Activated T-helper 17 cell treated with anti-CD3 and anti-CD28 coated beads, Interleukin-2, amount 50 U/mL, for 72 hours (primary cell): Measurements from ENCODE around the gene AGAP1. TPM values are rescaled to one million over a fixed set of nuclear protein-coding genes. Genes with fewer than 3 reads are reported as not detected.

Experiments used
- ATAC-seq: fragments of 150-1000 bp; cut with Tn5 transposase; replicated peaks from 2 replicates; pipeline ENCODE4 v1.10.0; 2021; ENCODE audit warnings: mild to moderate bottlenecking, moderate library complexity
- H3K27ac Mint-ChIP-seq: one replicate; pipeline ENCODE4 v1.8.0; 2022; ENCODE audit warnings: mixed read lengths
- H3K27me3 Mint-ChIP-seq: one replicate; pipeline ENCODE4 v1.8.0; 2022; ENCODE audit warnings: mixed read lengths
- H3K36me3 Mint-ChIP-seq: one replicate; pipeline ENCODE4 v1.8.0; 2022; ENCODE audit warnings: low read depth, mild to moderate bottlenecking, mixed read lengths
- H3K4me1 Mint-ChIP-seq: one replicate; pipeline ENCODE4 v1.8.0; 2022; ENCODE audit warnings: mixed read lengths
- H3K4me3 Mint-ChIP-seq: one replicate; pipeline ENCODE4 v1.8.0; 2022; ENCODE audit warnings: mild to moderate bottlenecking, mixed read lengths
- H3K9me3 Mint-ChIP-seq: one replicate; pipeline ENCODE4 v1.8.0; 2022; ENCODE audit warnings: mixed read lengths
- total RNA-seq, 2 donors: library from RNA; stranded (reverse); gene quantifications; one replicate each; pipeline ENCODE4 v1.2.3, GENCODE V29; 2022

Gene AGAP1
- total RNA-seq, 2 donors from 2014 or later = 2.2 to 5.3 TPM

- peaks cover 14% of the 10 kb centered on the region for H3K27me3 Mint-ChIP-seq
Observed at GRCh38 chr2:235471186-235471747, 22.6 kb upstream of the AGAP1 start.

GRCh38 chr2:235472443-235472842, 21.4 kb upstream of the AGAP1 start:
- Mint-ChIP-seq H3K27ac (no peak overlapping the region), H3K27me3 (peaks cover 16% of the 10 kb centered on the region), H3K9me3 (peaks cover 8% of the 10 kb centered on the region), H3K36me3 (no peaks in the 10 kb centered on the region), H3K4me3 (no peak overlapping the region), H3K4me1 (no peaks in the 10 kb centered on the region)
- no peak for ATAC-seq

More at GRCh38 chr2:235471186-235471747, 22.6 kb upstream of the AGAP1 start:
- no peak for ATAC-seq
- H3K36me3 Mint-ChIP-seq = no peaks in the 10 kb centered on the region
- H3K4me3 Mint-ChIP-seq = no peak overlapping the region
- no peaks in the 10 kb centered on the region for H3K4me1 Mint-ChIP-seq
- peaks cover 8% of the 10 kb centered on the region for H3K9me3 Mint-ChIP-seq
- no peak overlapping the region for H3K27ac Mint-ChIP-seq

- Mint-ChIP-seq H3K9me3 (peaks cover 4% of the 10 kb centered on the region), H3K27me3 (peaks cover 19% of the 10 kb centered on the region), H3K27ac (no peak overlapping the region), H3K36me3 (no peaks in the 10 kb centered on the region), H3K4me3 (no peak overlapping the region), H3K4me1 (no peaks in the 10 kb centered on the region)
- no peak for ATAC-seq
Observed at GRCh38 chr2:235478609-235479008, 15.2 kb upstream of the AGAP1 start.

DNA sequence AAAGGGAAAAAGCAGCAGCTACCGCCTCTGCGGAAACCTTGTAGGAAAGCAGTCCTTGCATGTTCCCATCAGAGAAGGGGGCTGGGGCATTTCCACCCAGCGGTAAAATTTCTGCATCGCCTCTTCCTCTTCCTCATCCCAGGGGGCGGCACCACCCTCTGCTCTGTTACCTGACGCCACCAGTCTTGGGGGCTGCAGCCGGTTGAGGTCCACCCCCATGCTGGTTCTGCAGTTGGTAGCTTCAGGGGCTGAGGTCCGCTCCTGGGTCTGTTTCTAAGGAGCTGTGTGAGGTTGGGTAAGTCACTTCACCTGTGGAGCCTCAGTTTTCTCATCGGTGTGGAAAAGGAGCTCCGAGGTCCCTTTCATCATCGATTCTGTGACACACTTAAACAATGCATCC, 14.2 kb upstream of the AGAP1 start:
- no peak overlapping the region for H3K4me3 Mint-ChIP-seq
- peaks cover 4% of the 10 kb centered on the region for H3K9me3 Mint-ChIP-seq
- no peaks in the 10 kb centered on the region for H3K4me1 Mint-ChIP-seq
- H3K27ac Mint-ChIP-seq = no peak overlapping the region
- peaks cover 19% of the 10 kb centered on the region for H3K27me3 Mint-ChIP-seq
- no peak for ATAC-seq
- no peaks in the 10 kb centered on the region for H3K36me3 Mint-ChIP-seq

GRCh38 chr2:235480614-235481013, 13.2 kb upstream of the AGAP1 start:
- no peak for ATAC-seq
- peaks cover 23% of the 10 kb centered on the region for H3K27me3 Mint-ChIP-seq
- no peaks in the 10 kb centered on the region for H3K4me1 Mint-ChIP-seq
- H3K4me3 Mint-ChIP-seq = no peak overlapping the region
- H3K36me3 Mint-ChIP-seq = no peaks in the 10 kb centered on the region
- peaks cover 3% of the 10 kb centered on the region for H3K9me3 Mint-ChIP-seq
- no peak overlapping the region for H3K27ac Mint-ChIP-seq

DNA sequence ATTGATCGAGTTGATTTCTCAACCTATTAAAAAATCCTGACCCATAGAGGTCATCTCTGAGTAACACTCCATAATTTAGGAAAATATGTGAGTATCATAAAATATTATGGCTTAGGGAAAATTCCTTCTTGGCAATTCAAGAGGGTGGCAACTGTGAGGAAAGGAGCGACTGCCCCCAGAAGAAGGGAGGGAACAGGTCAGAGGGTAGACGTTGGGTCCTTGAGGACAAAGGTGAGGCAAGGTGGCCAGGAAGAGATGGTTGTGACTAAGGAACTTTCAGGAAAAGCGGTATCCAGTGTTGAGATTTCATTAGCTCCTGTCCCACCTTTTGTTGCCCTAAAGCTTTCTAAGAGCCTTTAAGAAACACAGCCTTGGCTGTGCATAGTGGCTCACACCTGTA, 10.5 kb upstream of the AGAP1 start:
- Mint-ChIP-seq H3K9me3 (no peaks in the 10 kb centered on the region), H3K27ac (no peak overlapping the region), H3K27me3 (peaks cover 22% of the 10 kb centered on the region), H3K4me1 (no peaks in the 10 kb centered on the region), H3K4me3 (no peak overlapping the region), H3K36me3 (no peaks in the 10 kb centered on the region)
- no peak for ATAC-seq

DNA sequence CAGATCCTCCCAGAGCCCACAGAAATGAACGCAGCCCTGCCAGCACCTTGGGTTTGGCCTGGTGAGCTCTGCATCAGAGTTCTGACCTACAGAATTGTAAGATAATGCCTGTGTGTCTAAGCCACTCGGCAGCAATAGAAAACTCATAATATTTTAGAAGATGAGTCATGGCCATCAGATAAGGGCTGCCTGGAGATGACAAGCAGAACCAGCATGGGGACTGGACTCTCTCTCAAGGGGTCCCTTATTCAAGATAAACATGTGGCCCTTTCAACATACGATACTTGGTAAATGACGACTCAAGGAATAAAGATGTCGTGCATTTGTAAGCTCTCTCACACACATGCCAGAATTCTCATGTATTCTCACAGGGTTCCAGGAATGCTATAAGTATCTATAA, 8.5 kb upstream of the AGAP1 start:
- no peak for ATAC-seq
- no peaks in the 10 kb centered on the region for H3K4me1 Mint-ChIP-seq
- no peak overlapping the region for H3K4me3 Mint-ChIP-seq
- peaks cover 28% of the 10 kb centered on the region for H3K27me3 Mint-ChIP-seq
- no peaks in the 10 kb centered on the region for H3K9me3 Mint-ChIP-seq
- no peak overlapping the region for H3K27ac Mint-ChIP-seq
- no peaks in the 10 kb centered on the region for H3K36me3 Mint-ChIP-seq

GRCh38 chr2:235486729-235487128, 7.1 kb upstream of the AGAP1 start:
- Mint-ChIP-seq H3K9me3 (no peaks in the 10 kb centered on the region), H3K36me3 (no peaks in the 10 kb centered on the region), H3K4me1 (no peaks in the 10 kb centered on the region), H3K27ac (no peak overlapping the region), H3K4me3 (no peak overlapping the region), H3K27me3 (peaks cover 27% of the 10 kb centered on the region)
- no peak for ATAC-seq

- Mint-ChIP-seq H3K27me3 (peaks cover 37% of the 10 kb centered on the region), H3K9me3 (no peaks in the 10 kb centered on the region), H3K27ac (no peak overlapping the region), H3K4me1 (peaks cover 5% of the 10 kb centered on the region), H3K4me3 (no peak overlapping the region), H3K36me3 (peaks cover 7% of the 10 kb centered on the region)
- no peak for ATAC-seq
Observed at GRCh38 chr2:235489897-235490296, 3.9 kb upstream of the AGAP1 start.

- Mint-ChIP-seq H3K36me3 (peaks cover 7% of the 10 kb centered on the region), H3K27me3 (peaks cover 48% of the 10 kb centered on the region), H3K4me3 (peak overlapping the region; percentile 75), H3K27ac (no peak overlapping the region), H3K9me3 (no peaks in the 10 kb centered on the region), H3K4me1 (peaks cover 5% of the 10 kb centered on the region)
- ATAC-seq = no peak
Observed at GRCh38 chr2:235492850-235493344, 946 bp upstream of the AGAP1 start.

DNA sequence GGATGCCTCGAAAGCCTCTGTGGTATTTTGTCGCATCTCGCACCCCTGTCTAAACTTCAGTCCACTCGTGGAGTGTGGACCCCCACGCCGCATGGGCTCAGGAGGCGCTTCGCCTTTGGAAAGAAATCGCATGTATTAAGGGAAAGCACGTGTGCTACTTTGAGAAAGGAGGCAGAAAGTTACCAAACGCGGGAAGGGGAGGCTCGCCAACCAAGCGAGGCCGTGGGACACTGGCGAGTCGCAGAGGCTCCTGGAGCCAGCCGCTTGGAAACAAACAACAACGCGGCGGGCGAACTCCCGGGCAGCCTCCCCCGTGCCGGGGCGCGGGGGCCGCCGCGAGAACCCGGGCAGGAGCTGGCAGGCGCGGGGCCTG, 455 bp upstream of the AGAP1 start:
- H3K4me3 Mint-ChIP-seq = peak overlapping the region; percentile 75
- no peak for ATAC-seq
- peaks cover 5% of the 10 kb centered on the region for H3K4me1 Mint-ChIP-seq
- peaks cover 7% of the 10 kb centered on the region for H3K36me3 Mint-ChIP-seq
- H3K27me3 Mint-ChIP-seq = peaks cover 52% of the 10 kb centered on the region
- no peaks in the 10 kb centered on the region for H3K9me3 Mint-ChIP-seq
- H3K27ac Mint-ChIP-seq = no peak overlapping the region

GRCh38 chr2:235494716-235495372, 1.0 kb downstream of the AGAP1 start:
- peaks cover 7% of the 10 kb centered on the region for H3K36me3 Mint-ChIP-seq
- no peaks in the 10 kb centered on the region for H3K9me3 Mint-ChIP-seq
- H3K4me3 Mint-ChIP-seq = peak overlapping the region; percentile 37
- no peak for ATAC-seq
- H3K27ac Mint-ChIP-seq = no peak overlapping the region
- peaks cover 5% of the 10 kb centered on the region for H3K4me1 Mint-ChIP-seq
- peaks cover 48% of the 10 kb centered on the region for H3K27me3 Mint-ChIP-seq

- ATAC-seq = no peak
- no peak overlapping the region for H3K27ac Mint-ChIP-seq
Observed at GRCh38 chr2:235495373-235496238, 1.8 kb downstream of the AGAP1 start.

DNA sequence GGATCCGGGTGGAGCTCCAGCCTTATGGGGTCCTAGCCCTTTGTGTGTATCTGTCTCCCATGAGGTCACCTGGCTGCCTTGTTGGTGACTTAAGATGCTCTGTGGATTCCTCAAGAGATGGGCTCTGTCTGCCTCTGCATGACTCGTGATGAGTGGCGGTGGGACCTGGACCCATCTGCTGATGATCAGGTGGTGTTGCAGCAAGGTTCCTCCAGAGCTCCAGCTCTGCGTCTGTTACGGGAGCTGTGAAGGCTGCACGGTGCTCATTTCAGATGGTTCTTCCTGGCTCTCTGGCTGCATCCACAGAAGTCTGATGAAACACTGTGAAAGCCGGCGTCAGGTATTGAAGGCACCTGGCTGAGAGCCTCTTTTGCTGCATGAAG, 2.4 kb downstream of the AGAP1 start:
- Mint-ChIP-seq H3K4me3 (no peak overlapping the region), H3K4me1 (peaks cover 6% of the 10 kb centered on the region), H3K27ac (no peak overlapping the region), H3K27me3 (peaks cover 43% of the 10 kb centered on the region), H3K9me3 (no peaks in the 10 kb centered on the region), H3K36me3 (peaks cover 7% of the 10 kb centered on the region)
- ATAC-seq = no peak

More at GRCh38 chr2:235495373-235496238, 1.8 kb downstream of the AGAP1 start:
- H3K27me3 Mint-ChIP-seq = peaks cover 40% of the 10 kb centered on the region
- H3K9me3 Mint-ChIP-seq = no peaks in the 10 kb centered on the region
- peaks cover 7% of the 10 kb centered on the region for H3K36me3 Mint-ChIP-seq
- peak overlapping the region; percentile 37 for H3K4me3 Mint-ChIP-seq
- H3K4me1 Mint-ChIP-seq = peaks cover 5% of the 10 kb centered on the region

DNA sequence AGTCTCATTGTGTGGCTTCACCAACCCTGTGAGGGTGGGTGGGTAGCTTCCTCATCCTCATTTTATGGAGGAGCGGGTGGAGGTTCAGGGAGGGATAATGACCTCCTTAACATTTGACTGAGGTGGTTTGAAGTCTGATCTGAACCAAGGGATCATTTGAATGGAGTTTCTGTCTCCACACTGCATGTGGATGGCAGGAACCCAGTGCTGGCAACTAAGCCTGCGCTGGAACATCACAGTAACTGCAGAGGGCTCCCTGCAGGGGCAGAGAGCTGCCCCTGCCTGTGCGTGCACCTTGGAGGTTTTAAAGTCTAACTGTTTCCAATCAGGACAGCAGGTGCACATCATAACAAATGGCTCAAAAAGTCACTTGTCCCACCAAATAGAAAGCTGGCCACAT, 3.3 kb downstream of the AGAP1 start:
- Mint-ChIP-seq H3K4me3 (no peak overlapping the region), H3K4me1 (peaks cover 14% of the 10 kb centered on the region), H3K27ac (no peak overlapping the region), H3K9me3 (no peaks in the 10 kb centered on the region), H3K27me3 (peaks cover 47% of the 10 kb centered on the region), H3K36me3 (peaks cover 7% of the 10 kb centered on the region)
- ATAC-seq = no peak
